Myocyte (in vitro differentiated cells): ENCODE data around the gene AAMP. TPM values are rescaled to one million over a fixed set of nuclear protein-coding genes. Genes with fewer than 3 reads are reported as not detected.
"Not testable (repeated sequence)": the region's sequence is repeated elsewhere in the genome, so short reads cannot be mapped to it uniquely, and the experiment has no call there.

Experiments used
- DNase-seq: peaks from one replicate; pipeline ENCODE4 v3.0.0-alpha.2; 2012; ENCODE audit warnings: low read depth
- total RNA-seq: library from RNA; depleted of rRNA; stranded (reverse); fragments of >200 nt; gene quantifications from 2 replicates; pipeline ENCODE4 v1.2.3, GENCODE V29; 2014

The AAMP gene
- total RNA-seq, 1 donor from 2014 or later, result 198 TPM

DNA sequence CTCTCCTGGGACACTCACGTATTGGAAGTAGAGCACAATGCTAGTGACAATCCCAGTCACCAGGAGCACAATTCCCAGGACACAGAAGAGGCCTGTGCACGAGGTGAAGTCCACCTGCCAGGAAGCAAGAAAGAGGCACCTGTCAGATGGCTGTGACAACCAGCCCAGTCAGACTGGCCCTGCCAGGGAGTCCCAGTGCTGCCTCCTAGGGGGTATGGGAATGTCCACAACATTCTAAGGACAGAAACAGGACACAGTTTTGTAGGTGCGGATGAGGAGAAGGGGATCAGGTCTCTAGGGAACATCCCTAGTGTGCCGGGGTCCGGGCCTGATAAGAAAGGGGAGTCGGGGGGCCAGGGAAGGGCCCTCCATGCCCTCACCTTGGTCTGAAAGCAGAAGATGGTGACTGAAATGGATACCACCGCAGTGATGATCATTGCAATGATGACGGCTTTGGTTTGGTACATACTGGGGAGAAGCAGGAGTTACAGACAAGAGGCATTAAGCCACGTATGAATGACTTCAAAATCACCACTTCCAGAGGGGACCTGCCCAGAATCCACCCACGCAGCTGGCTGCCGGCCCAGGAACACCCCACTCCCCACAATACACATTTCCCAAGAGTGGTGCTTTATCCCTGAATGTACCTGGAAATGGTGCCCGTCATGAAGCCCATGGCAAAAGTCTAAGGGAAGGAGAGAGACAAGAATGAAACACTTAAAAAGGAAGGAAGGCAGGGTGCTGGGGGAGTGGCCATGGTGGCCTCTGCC, 7.2 kb upstream of the AAMP start:
- no peak for DNase-seq

DNA sequence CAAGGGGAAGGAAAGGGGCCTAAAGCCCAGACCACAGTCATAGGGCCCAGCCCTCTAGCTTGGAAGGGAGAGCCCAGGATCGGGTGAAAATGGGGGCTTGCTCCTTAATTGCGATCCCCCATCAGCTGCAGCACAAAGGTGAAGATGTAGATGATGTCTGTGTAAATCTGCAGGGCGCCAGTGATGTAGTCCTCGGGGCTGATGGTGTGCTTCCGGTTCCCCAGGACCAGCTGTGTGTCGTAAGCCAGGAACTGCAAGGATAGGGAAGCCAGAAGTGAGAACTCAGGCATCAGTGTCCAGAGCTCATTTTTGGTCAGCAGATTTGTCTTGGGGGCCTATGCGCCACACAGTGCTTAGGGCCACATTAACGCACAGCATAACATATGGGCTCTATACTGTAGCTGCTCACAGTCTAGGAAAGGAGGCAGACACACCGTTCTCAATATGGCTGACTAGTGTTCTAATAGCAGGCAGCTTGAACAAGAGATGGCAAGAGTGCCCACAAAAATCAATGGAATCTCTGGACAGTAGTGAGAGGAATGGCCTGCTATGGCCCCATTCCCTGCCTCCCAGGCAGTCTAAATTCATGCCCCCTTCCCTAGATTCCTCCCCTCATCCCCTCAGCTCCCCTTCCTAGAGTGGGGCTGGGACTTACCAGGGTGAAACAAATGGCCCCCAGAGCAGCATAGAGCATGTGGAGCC, 5.6 kb upstream of the AAMP start:
- peak; percentile 35 for DNase-seq

DNA sequence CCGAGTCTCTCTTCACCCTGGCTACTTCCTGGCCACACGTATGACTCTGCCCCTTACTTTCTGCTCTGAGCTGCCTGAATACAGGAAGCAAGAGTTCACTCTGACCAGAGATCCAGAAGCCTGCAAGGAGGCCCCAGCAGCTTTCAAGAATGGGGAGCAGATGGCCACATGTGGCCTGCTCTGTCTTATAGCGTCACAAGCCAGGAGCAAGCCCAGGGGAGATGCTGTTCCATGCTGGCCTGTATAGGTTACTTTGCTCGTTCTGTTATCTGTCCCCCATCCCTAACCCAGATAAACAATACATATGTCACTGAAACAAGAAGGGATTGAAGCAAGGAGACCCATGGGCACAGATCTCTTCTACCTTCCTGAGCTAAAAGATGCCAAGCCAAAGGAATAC, 4.6 kb upstream of the AAMP start:
- no peak for DNase-seq

DNA sequence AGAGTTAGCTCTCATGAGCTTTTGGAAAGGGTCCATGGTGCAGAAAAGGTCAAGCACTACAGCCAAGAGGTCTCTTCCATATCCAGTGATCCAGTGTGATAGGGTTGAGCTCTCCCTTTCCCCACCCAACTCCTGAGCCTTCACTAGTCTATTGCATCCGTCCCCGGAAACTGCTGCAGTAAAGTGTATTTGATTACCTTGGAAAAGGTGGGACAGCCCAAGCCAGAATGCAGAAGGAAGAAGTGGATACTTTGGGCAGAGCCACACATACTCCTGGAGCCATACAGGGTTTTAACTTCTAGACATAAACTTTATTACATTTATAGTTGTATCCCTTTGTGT, 3.9 kb upstream of the AAMP start:
- DNase-seq, result no peak

DNA sequence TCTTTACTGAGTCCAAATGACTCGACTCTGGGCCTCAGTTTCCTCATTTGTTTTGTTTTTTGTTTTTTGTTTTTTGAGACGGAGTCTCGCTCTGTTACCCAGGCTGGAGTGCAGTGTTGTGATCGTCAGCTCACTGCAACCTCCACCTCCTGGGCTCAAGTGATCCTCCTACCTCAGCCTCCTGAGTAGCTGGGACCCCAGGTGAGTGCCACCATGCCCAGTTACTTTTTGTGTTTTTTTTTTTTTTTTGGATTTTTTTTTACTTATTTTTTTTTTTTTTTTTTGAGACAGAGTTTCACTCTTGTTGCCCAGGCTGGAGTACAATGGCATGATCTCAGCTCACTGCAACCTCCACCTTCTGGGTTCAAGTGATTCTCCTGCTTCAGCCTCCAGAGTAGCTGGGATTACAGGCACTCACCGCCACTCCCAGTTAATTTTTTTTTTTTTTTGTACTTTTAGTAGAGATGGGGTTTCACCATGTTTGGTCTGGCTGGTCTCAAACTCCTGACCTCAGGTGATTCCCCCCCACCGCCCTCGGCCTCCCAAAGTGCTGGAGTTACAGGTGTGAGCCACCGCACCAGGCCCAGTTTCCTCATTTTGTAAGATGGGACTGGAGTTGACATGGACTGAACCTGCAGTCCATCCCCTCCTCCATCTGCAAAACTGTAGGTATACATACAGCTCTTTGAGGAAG, 3.4 kb upstream of the AAMP start:
- DNase-seq, result not testable (repeated sequence)

DNA sequence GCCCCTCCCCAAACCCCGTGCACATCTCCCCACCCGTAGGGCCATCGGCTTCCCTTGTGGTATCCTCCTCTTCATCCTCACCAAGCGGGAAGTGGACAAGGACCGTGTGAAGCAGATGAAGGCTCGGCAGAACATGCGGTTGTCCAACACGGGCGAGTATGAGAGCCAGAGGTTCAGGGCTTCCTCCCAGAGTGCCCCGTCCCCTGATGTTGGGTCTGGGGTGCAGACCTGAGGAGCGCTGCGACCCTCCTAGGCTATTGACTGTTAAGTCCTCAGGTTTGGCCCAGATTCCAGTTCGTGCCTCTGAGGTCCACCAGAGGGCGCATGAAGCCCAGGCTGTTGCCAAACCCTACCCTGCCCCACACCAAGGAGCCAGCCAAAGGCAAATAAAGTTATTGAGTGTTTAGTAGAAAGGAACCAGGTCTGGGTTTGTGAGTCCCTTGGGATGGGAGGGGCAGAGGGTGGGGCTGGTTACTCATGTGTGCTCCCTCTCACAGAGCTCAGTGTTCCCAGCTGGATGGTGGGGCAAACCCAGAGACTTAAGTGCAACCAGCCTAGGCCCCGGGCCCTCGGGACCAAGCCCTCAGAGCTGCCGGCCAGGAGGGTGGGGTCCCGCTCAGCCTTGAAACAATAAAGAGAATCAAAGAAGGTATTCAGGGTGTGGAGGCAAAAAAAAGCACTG, 2.7 kb upstream of the AAMP start:
- peak; percentile 93 for DNase-seq

DNA sequence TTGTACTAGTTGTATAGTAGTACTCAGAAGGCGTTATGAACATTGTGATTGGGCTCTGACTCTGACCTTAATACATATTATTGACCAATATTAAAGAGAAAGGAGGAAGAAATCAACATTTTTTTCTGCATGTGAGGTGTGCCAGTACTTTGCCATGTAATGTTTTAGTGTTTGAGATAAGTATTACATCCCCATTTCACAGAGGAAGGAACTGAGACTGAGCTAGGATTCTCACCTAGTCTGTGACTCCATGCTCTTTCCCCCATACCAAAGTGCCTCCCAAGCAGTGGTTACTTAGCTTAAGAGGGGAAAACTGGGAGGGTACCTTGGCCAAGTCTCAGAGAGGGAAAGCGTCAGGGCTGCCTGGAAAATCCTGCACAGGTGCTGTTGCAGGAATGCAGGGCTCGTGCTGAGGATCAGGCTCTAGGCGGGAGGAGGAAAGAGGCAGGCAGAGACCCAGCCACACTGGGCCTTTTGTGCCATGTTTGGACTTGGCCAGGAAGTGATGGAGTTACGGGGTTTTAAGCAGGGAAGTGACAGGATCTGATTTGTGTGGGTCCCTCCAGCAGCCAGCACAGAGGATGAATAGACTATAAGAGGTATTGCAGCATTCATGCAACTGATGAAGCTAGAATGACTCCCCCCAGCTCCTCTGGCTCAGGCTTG, 2.1 kb upstream of the AAMP start:
- DNase-seq, result no peak

DNA sequence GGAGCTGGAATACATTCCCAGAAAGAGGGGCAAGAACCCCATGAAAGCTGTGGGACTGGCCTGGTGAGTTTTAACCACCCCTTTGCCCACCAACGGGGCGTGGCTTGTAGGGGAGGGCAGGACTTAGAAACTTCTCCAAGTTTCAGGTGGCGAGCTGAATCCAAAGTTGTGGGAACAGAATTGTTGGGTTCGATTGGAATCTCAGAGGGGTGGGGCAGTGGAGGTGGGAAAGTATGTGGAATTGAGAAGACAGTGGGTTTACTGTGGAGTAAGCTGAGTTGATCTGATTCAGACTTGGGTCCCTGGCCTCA, 1.5 kb upstream of the AAMP start:
- peak; percentile 17 for DNase-seq

DNA sequence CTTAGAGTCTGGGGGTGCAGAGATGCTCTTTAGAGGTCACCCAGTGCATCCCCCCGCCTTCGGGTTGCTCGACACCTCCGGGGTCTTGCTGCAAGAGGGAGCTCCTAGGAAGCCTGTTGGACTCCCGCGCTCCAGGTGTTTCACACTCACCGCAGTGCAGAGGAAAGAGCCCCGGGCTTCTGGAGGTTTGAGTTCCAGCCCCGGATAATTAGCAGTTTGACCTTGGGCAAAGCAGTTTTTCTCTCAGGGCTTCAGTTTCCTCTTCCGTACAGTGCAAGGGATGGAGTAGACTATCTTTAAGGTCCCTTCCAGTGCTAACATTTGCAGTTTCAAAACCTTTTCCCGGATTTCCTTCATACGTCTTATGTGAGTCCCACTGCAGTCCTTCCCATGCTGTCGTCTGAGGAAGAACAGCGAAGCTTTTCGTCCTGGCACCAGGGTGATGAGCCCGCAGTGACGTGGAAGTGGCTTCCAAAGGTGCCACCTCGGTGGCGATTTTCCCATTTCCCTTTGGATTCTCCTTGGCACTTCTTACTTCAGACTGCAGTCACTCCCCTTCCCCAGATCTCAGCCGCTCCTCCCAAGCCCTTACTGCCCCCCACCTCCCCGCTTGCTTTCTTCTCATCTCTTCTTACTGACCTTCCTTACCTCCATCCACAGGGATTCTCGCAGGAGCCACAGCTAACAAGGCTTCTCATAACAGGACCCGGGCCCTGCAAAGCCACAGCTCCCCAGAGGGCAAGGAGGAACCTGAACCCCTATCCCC, 967 bp upstream of the AAMP start:
- no peak for DNase-seq

DNA sequence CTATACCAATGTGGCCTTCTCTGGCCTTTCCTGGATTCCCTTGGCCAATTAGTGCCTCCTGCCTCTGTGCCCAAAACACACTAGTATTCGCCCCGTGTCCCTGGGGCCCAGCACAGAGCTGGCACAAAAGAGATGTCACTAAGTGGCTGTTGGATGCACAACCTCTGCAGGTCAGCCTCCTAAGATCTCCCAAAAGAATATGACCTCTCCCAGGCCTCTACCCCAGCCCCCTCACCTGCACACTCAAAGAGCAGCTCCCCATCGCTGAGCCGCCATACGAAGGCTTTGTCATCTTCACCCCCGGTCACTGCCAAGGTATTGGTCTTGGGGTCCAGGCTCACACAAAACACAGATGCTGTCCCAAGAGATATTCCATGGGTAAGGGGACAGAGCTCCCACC, 2.7 kb downstream of the AAMP start:
- DNase-seq, result no peak

DNA sequence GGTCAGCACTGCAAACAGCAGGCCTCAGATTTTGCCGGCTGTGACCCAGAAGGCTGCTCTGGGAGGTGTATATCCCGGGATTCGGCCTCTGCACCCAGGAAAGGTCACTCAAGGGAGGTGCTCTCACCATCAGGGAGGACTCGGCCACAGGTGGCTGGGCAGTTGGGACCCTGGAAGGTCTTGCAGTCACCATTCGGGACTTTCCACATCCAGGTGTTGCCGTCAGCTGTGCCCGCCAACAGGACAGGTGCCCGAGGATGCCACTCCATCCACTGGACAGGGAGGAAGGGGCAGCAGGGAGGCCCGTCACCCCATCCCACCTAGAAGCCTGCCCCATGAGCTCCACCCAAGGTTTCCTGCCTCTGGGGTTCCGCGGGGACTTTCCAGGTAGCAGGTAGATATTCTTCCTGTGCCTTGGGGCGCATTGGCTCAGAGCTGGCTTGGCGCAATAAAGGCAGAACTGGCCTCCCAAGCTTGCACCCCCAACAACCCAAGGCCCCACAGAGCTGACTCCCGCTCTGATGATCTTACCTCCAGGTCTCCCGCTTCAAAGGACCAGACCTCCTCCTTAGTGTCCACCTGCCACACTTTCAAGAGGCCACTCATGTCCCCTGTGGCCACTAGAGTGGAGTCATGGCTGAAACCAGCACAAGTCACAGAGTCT, 3.5 kb downstream of the AAMP start:
- no peak for DNase-seq

DNA sequence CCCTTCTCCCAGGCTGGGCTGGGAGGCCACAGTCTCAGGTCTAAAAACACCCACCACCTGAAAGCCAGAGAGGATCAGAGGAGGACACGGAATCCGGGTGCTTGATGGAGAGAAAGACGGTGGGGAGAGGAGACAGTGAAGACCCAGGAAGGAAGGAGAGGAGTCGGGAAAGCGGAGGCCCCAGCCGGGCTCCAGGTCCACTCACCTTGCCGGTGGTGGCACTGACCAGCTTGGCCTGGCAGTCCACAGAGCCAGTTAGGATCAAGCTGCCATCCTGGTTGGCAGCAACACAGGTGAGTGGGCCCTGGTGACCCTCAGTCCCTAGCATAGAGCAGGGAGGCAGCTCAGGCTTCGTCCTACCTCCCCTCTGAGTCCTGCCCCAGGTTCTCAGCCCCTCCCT, 4.3 kb downstream of the AAMP start:
- DNase-seq, result no peak

DNA sequence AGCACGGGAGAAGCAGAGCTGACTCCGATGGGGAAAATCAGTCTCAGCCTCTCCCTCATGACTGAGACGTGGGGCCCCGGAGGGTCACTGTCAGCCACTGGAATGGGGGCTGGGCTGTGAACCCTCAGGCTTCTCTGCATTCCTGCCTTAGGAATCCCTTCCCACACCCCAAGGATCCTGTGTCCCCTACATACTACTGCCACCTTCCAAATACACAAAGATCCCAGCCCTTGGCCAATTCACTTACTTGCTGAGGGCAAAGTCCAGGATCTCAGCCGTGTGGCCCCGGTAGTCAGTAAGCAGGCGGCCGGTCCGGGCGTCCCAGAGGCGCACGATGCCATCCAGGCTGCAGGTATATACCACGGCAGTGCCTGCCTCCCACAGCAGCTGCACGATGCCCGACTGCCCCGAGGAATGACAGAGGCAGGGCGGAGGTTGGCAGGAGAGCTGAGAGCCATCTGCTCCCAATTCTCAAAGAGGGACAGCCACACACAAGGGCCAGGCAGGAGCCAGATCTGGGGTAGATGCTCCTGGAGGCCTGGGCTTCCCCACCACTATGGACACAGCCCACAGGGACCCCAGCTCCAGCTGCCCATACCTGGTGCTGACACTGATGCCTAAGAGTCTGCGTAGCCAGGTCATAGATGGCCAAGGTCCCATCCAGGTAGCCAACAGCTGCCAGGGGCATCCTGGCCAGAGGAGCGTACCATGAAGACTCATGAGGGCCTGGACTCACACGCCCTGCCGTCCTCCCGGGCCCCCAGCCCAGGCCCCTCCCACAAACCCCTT, 5.0 kb downstream of the AAMP start:
- DNase-seq, result no peak

DNA sequence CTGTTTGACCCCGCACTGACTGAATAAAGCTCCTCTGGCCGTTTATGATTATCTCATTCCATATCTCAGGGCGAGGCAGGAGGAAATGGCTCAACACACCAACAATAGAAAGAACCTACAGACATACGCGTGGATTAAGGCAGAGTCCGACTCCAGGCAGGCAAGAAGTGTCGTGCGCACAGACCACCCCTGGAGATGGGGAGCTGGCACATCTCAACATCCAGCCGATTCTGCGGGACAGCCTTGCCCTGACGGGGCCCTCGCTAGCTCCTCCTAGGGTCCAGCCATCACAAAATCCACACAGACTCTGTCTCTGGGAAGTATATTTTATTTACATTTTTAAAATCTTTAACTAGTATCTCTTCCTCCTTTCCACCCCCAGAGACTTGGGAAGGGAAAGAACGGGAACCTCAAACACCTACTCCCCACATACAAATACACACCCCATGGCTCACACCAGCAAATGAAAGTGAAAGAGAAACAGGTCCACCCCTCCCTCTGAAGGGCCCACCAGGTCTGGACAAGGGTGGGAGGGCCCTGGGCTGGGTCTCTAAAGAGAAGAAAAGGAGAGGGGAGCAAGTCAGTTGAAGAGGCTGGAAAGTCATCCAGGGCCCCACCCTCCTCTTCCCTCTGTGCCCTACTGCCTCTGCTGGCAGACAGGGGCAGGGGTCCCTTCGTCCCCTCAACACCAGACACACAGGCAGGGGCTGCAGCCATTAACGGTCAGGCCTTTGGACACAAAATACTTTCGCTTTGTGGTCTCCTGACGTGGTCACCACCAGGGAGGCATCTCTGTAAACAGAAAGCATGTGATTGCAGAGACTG, 5.9 kb downstream of the AAMP start:
- no peak for DNase-seq

DNA sequence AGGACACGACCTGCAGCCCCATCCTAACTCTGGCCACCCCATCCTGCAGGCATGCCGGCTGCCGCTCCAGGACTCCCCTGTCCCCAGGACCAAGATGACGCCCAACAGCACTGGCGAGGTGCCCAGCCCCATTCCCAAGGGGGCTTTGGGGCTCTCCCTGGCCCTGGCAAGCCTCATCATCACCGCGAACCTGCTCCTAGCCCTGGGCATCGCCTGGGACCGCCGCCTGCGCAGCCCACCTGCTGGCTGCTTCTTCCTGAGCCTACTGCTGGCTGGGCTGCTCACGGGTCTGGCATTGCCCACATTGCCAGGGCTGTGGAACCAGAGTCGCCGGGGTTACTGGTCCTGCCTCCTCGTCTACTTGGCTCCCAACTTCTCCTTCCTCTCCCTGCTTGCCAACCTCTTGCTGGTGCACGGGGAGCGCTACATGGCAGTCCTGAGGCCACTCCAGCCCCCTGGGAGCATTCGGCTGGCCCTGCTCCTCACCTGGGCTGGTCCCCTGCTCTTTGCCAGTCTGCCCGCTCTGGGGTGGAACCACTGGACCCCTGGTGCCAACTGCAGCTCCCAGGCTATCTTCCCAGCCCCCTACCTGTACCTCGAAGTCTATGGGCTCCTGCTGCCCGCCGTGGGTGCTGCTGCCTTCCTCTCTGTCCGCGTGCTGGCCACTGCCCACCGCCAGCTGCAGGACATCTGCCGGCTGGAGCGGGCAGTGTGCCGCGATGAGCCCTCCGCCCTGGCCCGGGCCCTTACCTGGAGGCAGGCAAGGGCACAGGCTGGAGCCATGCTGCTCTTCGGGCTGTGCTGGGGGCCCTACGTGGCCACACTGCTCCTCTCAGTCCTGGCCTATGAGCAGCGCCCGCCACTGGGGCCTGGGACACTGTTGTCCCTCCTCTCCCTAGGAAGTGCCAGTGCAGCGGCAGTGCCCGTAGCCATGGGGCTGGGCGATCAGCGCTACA, 7.0 kb downstream of the AAMP start:
- no peak for DNase-seq

DNA sequence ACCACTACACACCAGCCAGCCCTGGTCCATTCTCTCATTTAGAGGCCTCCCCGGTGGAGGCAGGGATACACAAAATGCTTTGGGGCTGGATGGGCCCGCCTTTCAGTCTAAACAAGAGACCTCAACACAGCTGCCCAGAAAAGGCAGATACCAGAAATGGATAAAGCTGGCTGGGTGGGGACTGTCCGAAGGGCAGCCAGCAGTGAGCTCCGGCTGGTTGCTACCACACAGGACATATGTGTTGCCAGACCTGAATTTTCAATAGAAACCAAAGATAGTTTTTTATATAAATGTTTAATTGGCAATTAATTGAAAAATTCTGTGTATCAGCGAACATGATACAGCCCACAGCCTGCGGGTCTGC, 7.7 kb downstream of the AAMP start:
- DNase-seq, result peak; percentile 40
